Femur (tissue), 1 donor: ENCODE results near the gene FBXO31.
"Not testable (repeated sequence)": the region's sequence is repeated elsewhere in the genome, so short reads cannot be mapped to it uniquely, and the experiment has no call there.

Experiments used
- DNase-seq: peaks from one replicate; pipeline ENCODE4 v3.0.0-alpha.2; 2017

FBXO31 gene

DNA sequence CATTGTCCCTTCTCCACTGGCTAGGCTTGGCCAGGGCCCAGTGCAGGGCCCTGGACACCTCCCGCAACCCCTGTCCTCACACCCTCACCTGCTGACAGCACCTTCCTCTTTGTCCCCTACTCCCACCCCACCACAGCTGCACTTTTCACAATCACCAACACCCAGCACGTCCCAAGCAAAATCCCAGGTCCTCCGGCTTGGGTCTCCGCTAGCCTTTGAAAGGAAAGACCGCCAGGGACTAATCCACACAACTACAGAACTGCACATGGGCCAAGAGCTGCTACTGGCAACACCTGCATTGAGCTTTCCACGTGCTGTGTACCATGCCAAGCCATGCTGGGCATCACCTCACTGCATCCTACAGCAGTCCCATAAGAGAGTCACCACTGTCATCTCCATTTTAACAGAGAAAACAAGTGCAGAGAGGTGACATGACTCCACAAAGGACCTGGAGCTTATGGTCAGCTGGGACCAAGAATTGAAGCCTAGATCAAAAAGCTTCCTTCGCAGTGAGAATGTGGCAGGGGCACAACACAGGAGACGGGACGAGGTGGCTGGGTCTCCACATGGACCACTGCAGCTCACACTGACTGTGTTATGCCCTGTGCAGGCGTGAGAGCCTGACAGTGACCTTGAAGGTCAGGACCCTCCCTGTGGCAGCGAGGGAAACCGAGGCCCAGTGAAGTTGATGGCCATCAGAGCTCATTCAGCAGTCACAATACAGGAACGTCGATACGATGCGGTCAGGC lies 22.5 kb downstream of the FBXO31 start:
- no peak for DNase-seq

DNA sequence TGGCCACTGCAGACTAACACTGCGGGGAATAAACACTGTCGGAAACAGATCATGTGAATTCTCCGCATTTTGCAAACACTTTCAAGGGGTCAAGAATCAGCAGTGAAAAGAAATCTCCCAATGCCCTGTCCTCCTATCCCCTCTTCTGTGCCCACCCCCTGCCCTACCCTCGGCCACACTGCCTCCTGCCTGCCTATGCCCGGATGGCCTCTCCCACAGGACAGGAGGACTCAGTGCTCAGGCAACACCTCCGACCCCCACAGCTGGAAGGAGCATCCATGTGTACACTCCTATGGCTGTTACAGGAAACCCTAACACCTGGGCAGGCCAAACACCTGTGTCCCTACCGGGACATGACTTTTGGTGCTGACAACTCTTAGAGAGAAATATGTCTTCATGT lies 24.5 kb downstream of the FBXO31 start:
- DNase-seq: no peak

DNA sequence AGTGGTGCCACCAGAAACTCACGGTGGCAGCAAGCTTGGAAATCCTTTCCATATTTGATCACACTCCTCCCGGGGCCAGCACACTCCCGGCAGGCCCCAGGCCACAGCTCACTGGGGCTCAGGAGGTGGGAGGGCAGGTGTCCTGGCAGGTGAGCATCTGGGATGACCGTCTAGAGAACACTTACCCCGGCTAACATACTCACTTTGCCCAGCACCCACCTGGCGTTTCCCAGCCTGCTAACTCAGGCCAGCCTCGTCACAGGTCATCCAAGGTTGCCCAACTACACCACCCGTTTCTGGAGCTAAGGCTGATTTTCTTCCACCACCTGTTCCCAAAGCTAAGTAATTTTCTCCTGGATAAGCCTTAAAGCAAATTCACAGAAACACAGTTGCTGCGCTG lies 24.9 kb downstream of the FBXO31 start:
- DNase-seq: no peak

DNA sequence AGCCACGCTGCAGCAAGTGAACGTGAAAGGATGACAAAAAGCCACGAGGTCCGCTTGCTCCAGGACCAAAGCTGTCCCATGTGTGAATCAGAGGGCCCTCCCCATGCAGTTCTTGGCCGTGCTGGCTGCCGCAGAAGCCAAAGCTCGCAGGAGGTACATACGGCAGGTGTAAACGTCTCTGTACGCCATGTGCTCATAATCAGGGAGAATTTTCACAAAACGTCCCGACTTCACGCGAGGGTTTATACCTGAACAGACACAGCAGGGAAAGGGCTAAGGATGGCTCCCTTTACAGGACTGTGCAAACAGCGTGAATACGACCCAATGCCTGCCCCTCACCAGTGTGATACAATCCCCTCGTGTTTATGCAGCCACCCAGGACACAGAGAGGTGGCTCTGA lies 25.3 kb downstream of the FBXO31 start:
- DNase-seq: no peak

DNA sequence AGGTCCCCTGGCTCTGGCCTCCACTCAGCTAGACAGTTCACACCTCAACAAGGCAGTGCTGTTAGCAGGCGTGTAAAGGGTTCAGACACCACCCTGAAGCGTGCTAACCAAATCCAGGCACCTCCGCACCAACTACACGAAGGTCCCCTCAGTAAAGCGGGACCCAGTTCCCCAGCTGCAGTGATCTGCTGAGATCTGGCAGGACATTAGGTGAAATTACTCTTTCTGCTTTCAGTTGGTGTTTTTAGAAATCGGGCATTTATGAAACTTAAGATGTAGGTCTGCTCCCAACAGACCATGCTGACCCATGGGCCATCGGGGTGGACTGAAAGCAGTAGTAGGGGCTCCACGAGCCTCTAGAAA lies 27.1 kb downstream of the FBXO31 start:
- DNase-seq: no peak

DNA sequence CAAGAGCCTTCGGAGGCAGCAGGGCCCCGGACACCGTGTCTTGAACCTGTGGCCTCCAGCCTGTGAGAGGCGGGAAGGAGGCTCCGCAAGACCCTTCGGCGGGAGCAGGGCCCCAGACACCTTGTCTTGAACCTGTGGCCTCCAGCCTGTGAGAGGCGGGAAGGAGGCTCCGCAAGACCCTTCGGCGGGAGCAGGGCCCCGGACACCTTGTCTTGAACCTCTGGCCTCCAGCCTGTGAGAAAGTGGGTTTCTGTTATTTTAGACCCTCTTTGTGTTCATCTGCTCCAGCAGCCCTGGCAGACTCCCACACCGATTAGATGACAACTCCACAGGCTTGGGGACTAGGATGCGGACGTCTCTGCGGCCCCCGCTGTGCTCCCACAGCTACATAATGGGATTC lies 30.0 kb downstream of the FBXO31 start:
- DNase-seq: no peak

DNA sequence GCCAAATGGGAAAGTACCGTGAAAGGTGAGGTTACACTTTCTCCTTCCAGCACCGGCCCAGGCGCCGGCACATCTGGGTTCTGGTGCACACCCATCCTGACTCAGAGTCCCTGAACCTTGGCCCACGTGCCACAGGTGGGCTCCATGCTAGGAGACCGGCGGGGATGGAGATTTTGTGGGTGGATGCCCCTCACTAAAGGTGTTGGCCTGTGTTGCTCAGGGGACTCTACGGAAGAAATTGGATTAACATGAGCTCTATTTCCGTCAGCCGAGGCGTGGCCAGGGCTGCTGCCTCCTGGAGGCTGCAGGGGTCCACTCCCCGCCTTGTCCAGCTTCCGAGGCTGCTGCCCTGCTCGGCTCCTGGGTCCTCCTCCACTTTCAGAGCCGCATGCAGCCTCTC lies 30.8 kb downstream of the FBXO31 start:
- no peak for DNase-seq

DNA sequence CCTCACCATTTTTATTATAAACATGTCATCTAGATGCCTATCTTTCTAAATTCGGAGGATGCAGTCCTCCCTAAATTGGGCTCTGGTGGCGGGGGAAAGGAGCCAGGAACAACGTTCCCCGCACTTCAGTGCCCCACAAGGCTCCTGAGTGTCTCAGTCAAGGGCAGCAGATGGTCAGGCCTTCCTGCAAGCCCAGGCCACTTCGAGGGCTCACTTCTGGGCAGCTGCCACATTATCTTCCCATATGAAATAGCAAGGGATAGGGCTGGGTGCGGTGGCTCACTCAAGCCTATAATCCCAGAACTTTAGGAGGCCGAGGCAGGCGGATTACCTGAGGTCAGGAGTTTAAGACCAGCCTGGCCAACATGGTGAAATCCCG lies 32.3 kb downstream of the FBXO31 start:
- DNase-seq: no peak

DNA sequence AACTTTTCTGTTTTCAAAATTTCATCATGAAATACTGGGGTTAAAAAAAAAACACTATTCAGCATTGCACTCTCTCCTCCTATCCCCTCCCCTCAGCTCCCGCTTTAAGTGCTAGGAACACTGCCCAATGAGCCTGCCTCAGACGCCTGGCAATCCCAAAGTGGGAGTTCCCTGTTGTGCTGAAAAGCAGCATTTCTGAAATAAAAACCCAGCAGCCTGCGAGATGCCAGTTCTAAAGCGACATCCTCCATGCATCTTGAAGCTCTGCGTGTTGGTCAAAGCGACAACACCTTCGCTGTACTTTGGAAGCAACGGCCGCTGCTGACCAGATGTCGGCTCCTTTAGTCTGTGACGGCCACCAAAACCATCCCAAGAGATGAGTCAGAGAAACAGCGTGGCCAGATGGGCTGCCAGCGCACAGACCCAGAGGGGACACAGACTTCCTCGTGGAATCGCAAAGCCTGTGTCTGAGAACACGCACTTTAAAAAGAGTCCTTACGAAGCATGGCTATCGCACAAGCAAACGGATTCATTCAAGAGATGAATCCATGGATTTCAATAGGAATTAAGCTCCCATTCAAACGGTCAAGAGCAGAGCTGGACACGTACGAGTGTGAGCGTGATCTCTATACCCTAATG lies 32.8 kb downstream of the FBXO31 start:
- DNase-seq: peak; percentile 55

DNA sequence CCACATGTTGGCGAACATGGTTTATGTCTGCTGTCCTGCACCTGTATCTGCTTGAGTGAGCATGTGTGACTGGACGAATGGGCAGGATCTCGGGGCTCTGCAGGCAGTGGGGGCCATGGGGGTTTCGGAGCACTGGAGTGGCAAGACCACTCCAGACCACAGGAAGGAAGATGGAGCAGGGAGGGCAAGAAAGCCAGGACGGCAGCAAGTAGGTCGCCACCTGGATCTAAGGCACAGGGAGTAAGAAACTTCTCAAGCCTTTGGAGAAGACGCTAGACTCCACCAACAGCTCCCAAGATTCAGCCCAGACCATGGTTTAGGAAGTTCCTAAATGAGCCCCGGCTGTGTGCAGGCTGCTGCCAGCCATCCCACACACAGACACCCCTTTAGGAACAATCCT lies 33.5 kb downstream of the FBXO31 start:
- DNase-seq: no peak

DNA sequence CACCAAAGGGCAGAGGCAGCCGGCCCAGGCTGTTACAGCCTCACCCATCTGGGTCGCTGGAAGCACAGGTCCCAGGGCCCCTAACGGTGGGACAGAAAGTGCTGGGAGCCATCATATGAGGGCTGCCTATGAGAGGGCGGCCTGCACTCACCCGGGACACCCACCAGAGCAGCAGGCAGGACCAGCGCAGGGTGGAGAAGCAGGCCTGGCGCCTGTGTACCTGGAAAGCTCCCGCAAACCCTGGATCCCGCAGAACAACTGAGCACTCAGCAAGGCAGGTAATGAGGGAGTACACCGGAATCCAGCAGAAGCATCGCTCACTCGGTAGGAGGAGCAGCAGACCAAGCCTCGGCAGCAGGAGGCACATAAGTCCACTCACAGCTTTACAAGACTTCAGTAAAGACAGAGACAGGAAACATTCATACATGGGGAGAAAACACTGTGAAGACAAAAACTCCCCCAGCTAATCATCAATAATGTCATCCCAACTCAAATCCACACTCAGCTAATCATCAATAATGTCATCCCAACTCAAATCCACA lies 34.9 kb downstream of the FBXO31 start:
- DNase-seq: no peak

DNA sequence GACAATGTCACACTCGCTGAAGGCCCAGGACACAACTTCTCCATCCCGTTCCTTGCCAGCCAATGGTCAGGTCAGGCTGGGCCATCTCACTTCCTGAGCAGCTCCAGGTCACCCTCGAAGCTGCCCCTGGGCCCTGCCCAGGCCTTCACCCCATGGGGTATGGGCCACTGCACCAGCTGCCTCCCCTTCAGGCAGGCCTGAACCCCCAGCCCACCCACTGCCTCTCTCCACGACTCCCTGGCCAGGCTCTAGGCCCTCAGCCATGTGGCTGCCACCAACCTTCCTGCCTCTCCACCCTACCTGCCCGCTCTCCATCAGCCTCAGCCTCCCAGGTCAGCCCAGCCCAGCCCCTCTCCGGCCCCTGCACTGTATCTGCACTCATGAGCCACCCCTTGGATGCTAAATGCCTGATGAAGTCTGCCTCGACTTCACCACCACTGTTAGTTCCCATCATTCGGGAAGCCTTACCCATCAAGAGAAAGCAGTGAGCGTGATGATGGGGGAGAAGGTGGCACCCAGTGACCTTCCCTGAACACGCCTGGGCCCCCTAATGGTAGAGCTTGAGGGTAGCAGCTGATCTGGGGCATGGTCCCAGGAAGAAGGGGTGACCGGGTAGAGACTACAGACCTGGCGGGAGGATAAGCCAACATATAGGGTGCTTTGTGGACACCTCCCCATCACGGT lies 35.5 kb downstream of the FBXO31 start:
- no peak for DNase-seq

DNA sequence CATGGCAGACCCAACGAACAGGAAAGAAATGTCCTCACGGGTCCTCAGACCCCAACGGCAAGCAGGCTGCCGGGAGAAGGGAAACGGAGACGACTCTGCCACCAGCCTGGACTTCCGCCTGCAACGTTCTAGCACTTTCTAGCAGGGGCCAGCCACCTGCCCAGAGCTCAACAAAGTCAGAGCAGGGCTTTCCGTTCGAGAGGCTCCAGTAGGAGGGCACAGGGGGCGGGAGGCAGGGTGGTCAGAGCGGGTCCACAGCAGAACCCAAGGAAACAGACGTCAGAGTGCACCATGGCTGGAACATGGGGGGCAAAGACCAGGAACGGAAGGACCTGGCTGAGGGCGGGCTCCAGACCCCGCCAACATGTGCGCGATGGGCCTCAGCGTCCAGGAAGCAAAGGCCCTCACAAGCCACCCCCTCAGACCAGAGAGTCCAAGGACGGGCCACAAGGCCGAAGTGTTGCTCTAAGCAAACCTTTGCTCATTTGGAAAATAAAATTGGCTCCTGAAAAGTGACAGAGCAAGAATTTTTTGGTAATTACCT lies 37.0 kb downstream of the FBXO31 start:
- no peak for DNase-seq

DNA sequence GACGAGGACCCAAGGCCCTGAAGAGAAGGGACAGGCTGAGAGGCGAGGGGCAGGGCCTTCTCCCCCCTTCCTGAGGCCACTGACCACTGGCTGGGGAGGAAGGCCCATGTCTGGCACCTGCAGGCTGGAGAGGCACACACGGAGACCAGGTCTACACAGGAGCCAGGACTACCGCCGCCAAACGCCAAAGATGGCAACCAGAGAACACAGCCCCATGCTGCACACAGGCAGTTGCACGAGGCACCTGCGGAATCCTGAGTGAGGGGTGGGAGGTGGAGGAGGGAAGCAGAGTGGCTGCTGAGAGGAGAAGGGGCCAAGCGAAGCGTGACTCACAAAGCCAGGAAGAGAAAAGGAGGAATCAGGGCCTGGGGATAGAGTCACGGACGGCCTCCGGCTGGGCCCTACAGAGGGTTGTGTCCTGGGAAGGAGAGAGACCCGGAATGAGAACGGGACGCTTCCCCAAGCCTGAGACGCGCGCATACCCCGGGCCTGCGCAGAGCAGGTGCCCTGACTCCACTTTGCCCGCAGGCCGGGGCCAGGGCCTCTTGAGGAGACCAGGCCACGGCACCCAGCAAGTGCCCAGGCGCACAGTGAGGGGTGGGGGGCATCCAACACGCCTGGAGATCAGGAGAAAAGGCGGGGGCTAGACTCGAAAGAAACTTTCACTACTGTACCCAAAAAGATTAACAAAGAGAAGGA lies 37.7 kb downstream of the FBXO31 start:
- no peak for DNase-seq

DNA sequence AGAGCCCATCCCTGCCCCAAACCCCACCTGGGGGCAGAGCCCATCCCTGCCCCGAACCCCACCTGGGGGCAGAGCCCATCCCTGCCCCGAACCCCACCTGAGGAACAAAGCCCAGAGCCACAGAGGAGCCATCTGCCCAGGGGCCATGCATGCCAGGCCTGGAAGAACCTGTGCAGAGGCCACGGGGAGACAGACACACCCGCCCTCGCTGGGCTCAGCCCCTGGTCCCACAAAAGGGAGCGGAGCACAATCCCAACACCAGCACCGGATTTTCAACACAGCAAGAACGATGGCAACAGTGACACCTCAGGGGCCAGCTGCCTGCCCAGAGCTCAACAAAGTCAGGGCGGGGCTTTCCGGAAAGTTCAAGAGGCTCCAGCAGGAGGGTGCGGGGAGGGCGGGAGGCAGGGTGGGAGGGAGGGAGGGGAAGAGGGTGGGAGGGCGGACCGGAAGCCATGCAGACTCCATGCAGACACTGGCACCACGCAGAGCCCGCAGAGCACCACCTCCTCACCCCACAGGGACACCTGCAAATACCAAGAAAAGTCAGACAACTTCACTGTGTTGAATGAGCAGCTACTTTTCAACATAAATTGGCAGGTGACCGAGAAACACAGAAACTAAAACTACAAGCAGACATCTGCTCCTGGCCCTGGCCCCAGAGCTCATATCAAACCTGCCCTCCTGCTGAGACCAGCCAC lies 38.5 kb downstream of the FBXO31 start:
- DNase-seq: no peak

DNA sequence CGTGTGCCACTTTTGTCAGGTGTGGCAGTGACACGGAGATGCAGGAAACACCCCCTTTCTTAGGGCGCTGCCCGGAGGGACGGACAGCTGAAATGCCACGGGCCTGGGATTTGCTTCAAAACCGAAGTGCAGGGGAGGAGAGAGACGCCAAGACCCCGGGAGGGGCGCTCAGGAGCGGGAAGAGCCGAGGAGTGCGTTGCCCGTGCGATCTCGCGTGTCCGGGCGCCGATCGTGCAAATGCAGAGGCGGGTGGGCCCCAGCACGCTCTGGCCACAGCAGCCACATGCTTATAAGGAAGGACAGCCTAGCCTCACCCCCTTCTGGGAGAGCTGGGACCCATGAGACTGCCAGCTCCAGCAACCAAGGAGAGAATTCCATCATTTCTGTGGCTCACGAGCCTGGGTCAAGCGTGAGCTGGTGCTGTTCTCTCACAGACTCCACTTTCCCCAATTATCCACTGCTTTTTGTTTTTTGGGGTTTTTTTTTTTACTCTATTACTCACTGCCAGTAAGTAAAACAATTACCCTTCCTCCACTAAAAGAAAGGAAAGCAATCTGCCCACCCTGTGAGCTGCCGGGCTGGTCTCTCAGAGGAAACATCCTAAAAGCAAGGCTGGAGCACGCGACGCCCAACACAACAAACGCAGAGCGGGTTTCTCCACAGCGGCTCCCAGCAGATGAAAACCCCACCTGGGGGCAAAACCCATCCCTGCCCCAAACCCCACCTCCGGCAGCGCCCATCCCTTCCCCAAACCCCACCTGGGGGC lies 39.2 kb downstream of the FBXO31 start:
- no peak for DNase-seq

DNA sequence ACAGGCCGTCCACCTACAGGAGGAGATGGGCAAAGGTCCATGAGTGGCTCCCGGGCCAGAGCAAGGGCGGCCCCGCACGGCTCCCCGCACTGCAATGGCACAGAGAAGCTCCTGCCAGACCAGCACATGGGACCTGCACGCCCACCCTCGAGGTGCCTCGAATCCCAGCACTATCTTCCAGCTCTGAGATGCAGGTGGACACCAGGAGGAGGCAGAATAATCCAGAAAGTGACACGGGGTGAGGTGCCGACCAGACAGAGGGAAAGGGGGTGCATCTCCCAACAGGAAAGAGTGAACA lies 39.9 kb downstream of the FBXO31 start:
- DNase-seq: no peak

DNA sequence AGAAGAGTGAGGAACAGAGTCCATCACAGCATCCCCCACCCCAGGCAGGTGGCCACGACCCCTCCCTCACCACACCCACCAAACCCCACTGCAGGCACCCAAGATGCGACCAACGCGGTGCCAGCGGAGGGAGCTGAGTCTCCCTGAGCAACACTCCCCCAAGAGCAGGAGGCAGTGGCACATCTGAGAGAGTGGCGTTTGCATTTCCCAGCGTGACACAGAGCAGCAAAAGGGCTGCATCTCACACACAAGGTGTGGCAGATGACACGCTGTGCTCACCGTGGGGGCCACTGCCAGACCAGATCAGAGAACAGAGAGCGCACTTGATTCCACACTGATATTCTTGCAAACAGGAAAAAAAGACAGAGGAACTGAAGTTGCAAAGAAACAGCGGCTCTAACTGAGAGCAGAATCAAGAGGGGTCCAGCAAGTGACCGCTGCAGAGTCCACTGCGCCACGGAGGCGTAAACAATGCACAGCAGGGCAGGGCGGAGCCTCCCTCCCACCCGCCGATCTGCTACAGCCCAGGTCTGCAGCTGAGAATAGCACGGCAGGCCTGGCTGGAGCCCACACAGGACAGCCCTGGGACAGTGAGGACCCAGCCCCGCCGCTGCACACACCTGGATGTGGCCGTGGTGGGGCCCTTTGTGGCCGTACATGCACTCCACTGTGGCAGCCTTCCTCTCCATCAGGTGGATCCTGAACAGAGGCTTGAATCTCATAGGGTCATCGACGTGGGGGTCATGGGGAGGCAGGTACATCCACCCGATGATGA lies 40.4 kb downstream of the FBXO31 start:
- DNase-seq: no peak

DNA sequence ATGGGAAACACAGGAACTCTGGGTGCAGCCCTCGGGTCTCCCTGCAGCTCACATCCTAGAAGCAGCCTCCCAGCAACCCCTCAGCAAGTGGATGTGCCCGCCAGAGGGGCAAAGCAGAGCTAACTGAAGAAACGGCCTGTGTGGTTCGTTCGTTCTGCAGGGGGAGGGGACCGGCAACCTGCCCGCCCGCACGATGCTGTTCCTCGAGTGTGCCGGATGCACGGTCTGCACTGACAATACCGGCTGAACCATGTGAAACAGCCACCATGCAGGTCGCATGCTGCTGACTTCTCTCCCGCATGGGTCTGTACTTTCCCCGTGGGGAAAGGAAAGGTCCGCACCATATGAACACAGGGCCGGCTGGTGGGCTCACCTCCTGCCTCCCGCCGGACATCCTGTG lies 41.1 kb downstream of the FBXO31 start:
- no peak for DNase-seq

DNA sequence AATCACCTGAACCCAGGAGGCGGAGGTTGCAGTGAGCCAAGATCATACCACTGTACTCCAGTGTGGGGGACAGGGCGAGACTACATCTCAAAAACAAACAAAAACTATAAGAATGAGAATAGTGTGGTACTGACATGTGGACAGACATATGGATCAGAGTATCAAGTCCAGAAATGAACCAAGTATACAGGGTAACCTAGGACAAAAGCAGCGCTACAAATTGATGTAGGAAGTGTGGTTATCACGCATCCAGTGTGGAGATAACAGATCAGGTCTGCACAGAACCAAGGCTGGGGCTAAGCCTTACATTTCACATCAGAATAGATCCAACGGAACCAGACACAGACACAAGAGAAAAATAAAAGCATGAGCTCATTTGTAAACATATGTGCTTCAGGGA lies 43.4 kb downstream of the FBXO31 start:
- DNase-seq: no peak

DNA sequence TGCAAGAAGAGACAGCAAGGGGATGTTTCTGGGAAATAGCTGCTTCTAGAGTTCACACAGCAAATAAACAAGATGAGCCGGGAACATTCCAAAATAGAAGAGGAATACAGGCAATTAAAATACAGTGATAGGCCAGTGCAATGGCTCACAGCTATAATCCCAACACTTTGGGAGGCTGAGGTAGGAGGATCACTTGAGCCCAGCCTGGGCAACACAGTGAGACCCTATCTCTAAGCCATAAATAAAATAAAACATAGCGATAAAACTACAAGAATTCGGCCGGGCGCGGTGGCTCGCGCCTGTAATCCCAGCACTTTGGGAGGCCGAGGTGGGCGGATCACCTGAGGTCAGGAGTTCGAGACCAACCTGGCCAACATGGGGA lies 43.9 kb downstream of the FBXO31 start:
- not testable (repeated sequence) for DNase-seq
